OCI-LY3 (cell line): ENCODE measurements around the gene SMC1B.

Source experiments
- H2AFZ ChIP-seq: fragments of 200-600, 300-600 bp; shearing (Covaris generic); 2 replicates; pipeline ENCODE4 v1.6.0; 2014; ENCODE audit warnings: antibody characterized with exemption, low read depth, low read length
- H3K27ac ChIP-seq: fragments of 200-600, 300-600 bp; sonication (generic); 2 replicates; pipeline ENCODE4 v1.5.1; 2014; ENCODE audit warnings: mild to moderate bottlenecking, low read length, moderate library complexity, mixed read lengths
- H3K27me3 ChIP-seq: fragments of 200-600, 300-600 bp; sonication (generic); 2 replicates; pipeline ENCODE4 v1.6.1; 2014; ENCODE audit warnings: low read depth, low read length, mixed read lengths
- H3K36me3 ChIP-seq: fragments of 200-600, 300-600 bp; sonication (generic); replicated peaks from 2 replicates; pipeline ENCODE3; 2014; ENCODE audit warnings: low read depth, low read length, mixed read lengths
- H3K4me1 ChIP-seq: fragments of 300-600, 200-600 bp; sonication (generic); 2 replicates; pipeline ENCODE4 v1.6.1; 2014; ENCODE audit warnings: low read length, mixed read lengths
- H3K4me2 ChIP-seq: fragments of 200-600, 300-600 bp; sonication (generic); 2 replicates; pipeline ENCODE4 v1.6.1; 2014; ENCODE audit warnings: low read length, mixed read lengths
- H3K4me3 ChIP-seq: fragments of 300-600, 200-600 bp; sonication (generic); 2 replicates; pipeline ENCODE4 v1.5.1; 2014; ENCODE audit warnings: antibody characterized with exemption, mild to moderate bottlenecking, low read length, moderate library complexity
- H3K79me2 ChIP-seq: fragments of 300-600, 200-600 bp; shearing (Covaris generic); 2 replicates; pipeline ENCODE4 v1.6.1; 2014; ENCODE audit warnings: mild to moderate bottlenecking, low read length, mixed read lengths
- H3K9ac ChIP-seq: fragments of 300-600, 200-600 bp; shearing (Covaris generic); 2 replicates; pipeline ENCODE4 v1.6.0; 2014; ENCODE audit warnings: mild to moderate bottlenecking, low read length, moderate library complexity
- H3K9me3 ChIP-seq: fragments of 200-600, 300-600 bp; shearing (Covaris generic); 2 replicates; pipeline ENCODE4 v1.6.1; 2014; ENCODE audit warnings: low read length, mixed read lengths; ENCODE audit not compliant: insufficient read depth
- H4K20me1 ChIP-seq: fragments of 200-600, 300-600 bp; sonication (generic); 2 replicates; pipeline ENCODE4 v1.6.1; 2016; ENCODE audit warnings: low read length, mixed read lengths; ENCODE audit not compliant: insufficient read depth
- CTCF ChIP-seq: fragments of 200-600, 300-600 bp; sonication (generic); IDR thresholded peaks from 2 replicates; pipeline ENCODE4 v1.5.1; 2014; ENCODE audit warnings: antibody characterized with exemption, low read length, low read depth
- EZH2phosphoT487 ChIP-seq: fragments of 200-600 bp; shearing (Covaris generic); IDR thresholded peaks from 2 replicates; pipeline ENCODE4 v1.6.1; 2018; ENCODE audit warnings: antibody characterized with exemption, mixed run types, low read depth

SMC1B gene

GRCh38 chr22:45435544-45436139 is 22.2 kb upstream of the SMC1B start:
- no peaks in the 10 kb centered on the region for H3K79me2 ChIP-seq
- no peak overlapping the region for H3K27ac ChIP-seq
- no peaks in the 10 kb centered on the region for H4K20me1 ChIP-seq
- TF ChIP-seq CTCF = peak; percentile 96
- TF ChIP-seq EZH2phosphoT487 = no peak
- no peak overlapping the region for H3K9ac ChIP-seq
- no peaks in the 10 kb centered on the region for H3K9me3 ChIP-seq
- H3K27me3 ChIP-seq = peaks cover 41% of the 10 kb centered on the region
- H3K4me2 ChIP-seq = peak overlapping the region; percentile 41
- no peaks in the 10 kb centered on the region for H3K36me3 ChIP-seq
- H3K4me3 ChIP-seq = no peak overlapping the region
- 0 out of 2 replicates have a peak, but pooled peaks cover 3% of the 10 kb centered on the region for H3K4me1 ChIP-seq
- H2AFZ ChIP-seq = peak overlapping the region; percentile 94

- Histone ChIP-seq H3K27ac (no peak overlapping the region), H3K9me3 (no peaks in the 10 kb centered on the region), H3K4me3 (no peak overlapping the region), H3K79me2 (no peaks in the 10 kb centered on the region), H3K4me1 (0 out of 2 replicates have a peak, but pooled peaks cover 2% of the 10 kb centered on the region), H3K4me2 (no peak overlapping the region), H2AFZ (no peak overlapping the region), H3K36me3 (no peaks in the 10 kb centered on the region), H3K9ac (no peak overlapping the region), H4K20me1 (no peaks in the 10 kb centered on the region), H3K27me3 (peaks cover 44% of the 10 kb centered on the region)
- TF ChIP-seq EZH2phosphoT487 (no peak), CTCF (no peak)
Observed at GRCh38 chr22:45434981-45435380, 21.6 kb upstream of the SMC1B start.

GRCh38 chr22:45430871-45431270 is 17.5 kb upstream of the SMC1B start:
- H3K27me3 ChIP-seq = peaks cover 68% of the 10 kb centered on the region
- H4K20me1 ChIP-seq = no peaks in the 10 kb centered on the region
- 0 out of 2 replicates have a peak, but pooled peaks cover 2% of the 10 kb centered on the region for H3K4me1 ChIP-seq
- H3K4me3 ChIP-seq = no peak overlapping the region
- TF ChIP-seq EZH2phosphoT487 (no peak), CTCF (no peak)
- no peak overlapping the region for H3K9ac ChIP-seq
- no peak overlapping the region for H2AFZ ChIP-seq
- no peaks in the 10 kb centered on the region for H3K9me3 ChIP-seq
- no peak overlapping the region for H3K27ac ChIP-seq
- H3K79me2 ChIP-seq = no peaks in the 10 kb centered on the region
- H3K36me3 ChIP-seq = no peaks in the 10 kb centered on the region
- H3K4me2 ChIP-seq = no peak overlapping the region

GRCh38 chr22:45429981-45430775 is 16.8 kb upstream of the SMC1B start:
- Histone ChIP-seq H3K4me1 (no peaks in the 10 kb centered on the region), H3K4me3 (no peak overlapping the region), H3K27me3 (peaks cover 68% of the 10 kb centered on the region), H2AFZ (no peak overlapping the region), H4K20me1 (no peaks in the 10 kb centered on the region), H3K9ac (no peak overlapping the region), H3K4me2 (no peak overlapping the region), H3K27ac (no peak overlapping the region), H3K9me3 (no peaks in the 10 kb centered on the region), H3K79me2 (no peaks in the 10 kb centered on the region), H3K36me3 (no peaks in the 10 kb centered on the region)
- TF ChIP-seq EZH2phosphoT487 (no peak), CTCF (no peak)
